HEK293 (cell line): ENCODE results near the gene SPIRE2.

ENCODE experiments used
- GLI4 ChIP-seq: fragments of 450-650 bp; formaldehyde crosslinking; IDR thresholded peaks from 2 replicates; pipeline ENCODE4 v1.5.1; 2016; ENCODE audit warnings: missing biosample characterization, missing genetic modification characterization
- HIC1 ChIP-seq: fragments of 450-650 bp; formaldehyde crosslinking; IDR thresholded peaks from 2 replicates; pipeline ENCODE4 v1.5.1; 2016; ENCODE audit warnings: missing biosample characterization, missing genetic modification characterization
- KLF7 ChIP-seq: fragments of 450-650 bp; formaldehyde crosslinking; IDR thresholded peaks from 2 replicates; pipeline ENCODE4 v1.5.1; 2016; ENCODE audit warnings: missing biosample characterization, missing genetic modification characterization, borderline replicate concordance
- OVOL3 ChIP-seq: fragments of 450-650 bp; formaldehyde crosslinking; IDR thresholded peaks from 2 replicates; pipeline ENCODE4 v1.5.1; 2016; ENCODE audit warnings: missing biosample characterization, missing genetic modification characterization
- REPIN1 ChIP-seq: fragments of 450-650 bp; formaldehyde crosslinking; IDR thresholded peaks from 2 replicates; pipeline ENCODE4 v1.5.1; 2017; ENCODE audit warnings: missing biosample characterization, missing genetic modification characterization, low read depth
- WT1 ChIP-seq: fragments of 450-650 bp; formaldehyde crosslinking; IDR thresholded peaks from 2 replicates; pipeline ENCODE4 v1.5.1; 2016; ENCODE audit warnings: missing biosample characterization, missing genetic modification characterization
- ZBTB1 ChIP-seq: fragments of 450-650 bp; formaldehyde crosslinking; IDR thresholded peaks from 2 replicates; pipeline ENCODE4 v1.5.1; 2016; ENCODE audit warnings: missing biosample characterization, missing genetic modification characterization
- ZEB2 ChIP-seq: fragments of 450-650 bp; formaldehyde crosslinking; IDR thresholded peaks from 2 replicates; pipeline ENCODE4 v1.5.1; 2016; ENCODE audit warnings: missing biosample characterization, missing genetic modification characterization
- ZNF133 ChIP-seq: fragments of 450-650 bp; formaldehyde crosslinking; IDR thresholded peaks from 2 replicates; pipeline ENCODE4 v1.5.1; 2016; ENCODE audit warnings: missing biosample characterization, missing genetic modification characterization
- ZNF18 ChIP-seq: fragments of 450-650 bp; formaldehyde crosslinking; IDR thresholded peaks from 2 replicates; pipeline ENCODE4 v1.5.1; 2016; ENCODE audit warnings: missing biosample characterization, missing genetic modification characterization
- ZNF184 ChIP-seq: fragments of 450-650 bp; IDR thresholded peaks from 2 replicates; pipeline ENCODE4 v1.5.1; 2018; ENCODE audit warnings: missing biosample characterization, mild to moderate bottlenecking, missing genetic modification characterization
- ZNF2 ChIP-seq: fragments of 450-650 bp; formaldehyde crosslinking; IDR thresholded peaks from 2 replicates; pipeline ENCODE4 v1.5.1; 2016; ENCODE audit warnings: missing biosample characterization, missing genetic modification characterization
- ZNF350 ChIP-seq: fragments of 450-650 bp; formaldehyde crosslinking; IDR thresholded peaks from 2 replicates; pipeline ENCODE4 v1.5.0; 2017; ENCODE audit warnings: missing biosample characterization, mild to moderate bottlenecking, missing genetic modification characterization
- ZNF354C ChIP-seq: fragments of 450-650 bp; formaldehyde crosslinking; IDR thresholded peaks from 2 replicates; pipeline ENCODE4 v1.5.1; 2016; ENCODE audit warnings: missing biosample characterization, missing genetic modification characterization, low read depth, borderline replicate concordance
- ZNF404 ChIP-seq: fragments of 450-650 bp; formaldehyde crosslinking; IDR thresholded peaks from 2 replicates; pipeline ENCODE4 v1.5.1; 2017; ENCODE audit warnings: missing biosample characterization, missing genetic modification characterization
- ZNF426 ChIP-seq: fragments of 450-650 bp; formaldehyde crosslinking; IDR thresholded peaks from 2 replicates; pipeline ENCODE4 v1.5.1; 2017; ENCODE audit warnings: missing biosample characterization, missing genetic modification characterization, mild to moderate bottlenecking, inconsistent platforms, moderate library complexity
- ZNF521 ChIP-seq: fragments of 450-650 bp; formaldehyde crosslinking; IDR thresholded peaks from 2 replicates; pipeline ENCODE4 v1.5.1; 2017; ENCODE audit warnings: missing biosample characterization, mild to moderate bottlenecking, missing genetic modification characterization
- ZNF530 ChIP-seq: fragments of 450-650 bp; formaldehyde crosslinking; IDR thresholded peaks from 2 replicates; pipeline ENCODE4 v1.5.1; 2016; ENCODE audit warnings: low read depth, missing biosample characterization, missing genetic modification characterization
- ZNF623 ChIP-seq: fragments of 450-650 bp; formaldehyde crosslinking; IDR thresholded peaks from 2 replicates; pipeline ENCODE4 v1.5.1; 2016; ENCODE audit warnings: missing biosample characterization, missing genetic modification characterization
- ZNF629 ChIP-seq: fragments of 450-650 bp; formaldehyde crosslinking; IDR thresholded peaks from 2 replicates; pipeline ENCODE4 v1.5.1; 2017; ENCODE audit warnings: missing biosample characterization, missing genetic modification characterization
- ZSCAN5A ChIP-seq: fragments of 450-650 bp; formaldehyde crosslinking; IDR thresholded peaks from 2 replicates; pipeline ENCODE4 v1.5.1; 2016; ENCODE audit warnings: missing biosample characterization, missing genetic modification characterization
- TF ChIP-seq, protein P1 (sequence below): fragments of 450-650 bp; formaldehyde crosslinking; IDR thresholded peaks from 2 replicates; pipeline ENCODE4 v1.5.1; 2016; ENCODE audit warnings: missing biosample characterization, missing genetic modification characterization, borderline replicate concordance
- TF ChIP-seq, protein P2 (sequence below): fragments of 450-650 bp; formaldehyde crosslinking; IDR thresholded peaks from 2 replicates; pipeline ENCODE4 v1.5.1; 2016; ENCODE audit warnings: missing biosample characterization, missing genetic modification characterization, low read depth
- TF ChIP-seq, protein P3 (sequence below): fragments of 450-650 bp; formaldehyde crosslinking; IDR thresholded peaks from 2 replicates; pipeline ENCODE4; 2016; ENCODE audit warnings: missing biosample characterization, missing genetic modification characterization

SPIRE2 gene

DNA sequence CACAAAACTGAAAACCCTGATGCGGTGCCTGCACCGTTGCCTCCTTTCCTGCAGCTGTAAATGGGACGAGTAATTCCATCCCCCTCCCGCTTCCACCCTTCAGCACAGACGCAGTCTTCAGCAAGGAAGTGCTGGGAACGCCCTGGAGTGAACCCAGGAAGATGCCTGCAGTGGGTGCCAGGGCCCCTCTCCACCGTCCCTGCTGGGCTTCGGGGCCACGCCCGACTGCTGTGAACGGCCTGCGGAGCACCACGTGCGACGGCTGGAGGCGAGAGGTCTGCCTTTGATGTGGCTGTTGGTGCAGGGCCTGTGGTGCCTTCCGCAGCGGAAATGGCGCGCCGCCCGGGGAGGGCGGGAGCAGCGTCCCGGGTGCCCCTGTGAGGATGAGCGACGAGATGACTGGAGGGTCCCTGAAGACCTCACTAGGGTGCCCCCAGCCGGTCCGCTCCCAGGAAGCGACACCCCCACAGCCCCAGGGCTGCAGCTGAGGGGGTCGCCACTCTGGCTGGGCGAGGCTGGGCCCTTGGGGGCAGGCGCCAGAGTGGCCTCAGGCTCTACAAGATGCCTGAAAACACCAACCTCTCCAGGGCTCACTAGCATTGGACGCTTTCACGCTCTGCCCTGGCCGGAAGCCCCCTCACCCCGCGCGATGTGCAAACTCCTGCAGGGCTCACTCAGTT lies 89.6 kb downstream of the SPIRE2 start (continued):
- TF ChIP-seq, protein P1, sequence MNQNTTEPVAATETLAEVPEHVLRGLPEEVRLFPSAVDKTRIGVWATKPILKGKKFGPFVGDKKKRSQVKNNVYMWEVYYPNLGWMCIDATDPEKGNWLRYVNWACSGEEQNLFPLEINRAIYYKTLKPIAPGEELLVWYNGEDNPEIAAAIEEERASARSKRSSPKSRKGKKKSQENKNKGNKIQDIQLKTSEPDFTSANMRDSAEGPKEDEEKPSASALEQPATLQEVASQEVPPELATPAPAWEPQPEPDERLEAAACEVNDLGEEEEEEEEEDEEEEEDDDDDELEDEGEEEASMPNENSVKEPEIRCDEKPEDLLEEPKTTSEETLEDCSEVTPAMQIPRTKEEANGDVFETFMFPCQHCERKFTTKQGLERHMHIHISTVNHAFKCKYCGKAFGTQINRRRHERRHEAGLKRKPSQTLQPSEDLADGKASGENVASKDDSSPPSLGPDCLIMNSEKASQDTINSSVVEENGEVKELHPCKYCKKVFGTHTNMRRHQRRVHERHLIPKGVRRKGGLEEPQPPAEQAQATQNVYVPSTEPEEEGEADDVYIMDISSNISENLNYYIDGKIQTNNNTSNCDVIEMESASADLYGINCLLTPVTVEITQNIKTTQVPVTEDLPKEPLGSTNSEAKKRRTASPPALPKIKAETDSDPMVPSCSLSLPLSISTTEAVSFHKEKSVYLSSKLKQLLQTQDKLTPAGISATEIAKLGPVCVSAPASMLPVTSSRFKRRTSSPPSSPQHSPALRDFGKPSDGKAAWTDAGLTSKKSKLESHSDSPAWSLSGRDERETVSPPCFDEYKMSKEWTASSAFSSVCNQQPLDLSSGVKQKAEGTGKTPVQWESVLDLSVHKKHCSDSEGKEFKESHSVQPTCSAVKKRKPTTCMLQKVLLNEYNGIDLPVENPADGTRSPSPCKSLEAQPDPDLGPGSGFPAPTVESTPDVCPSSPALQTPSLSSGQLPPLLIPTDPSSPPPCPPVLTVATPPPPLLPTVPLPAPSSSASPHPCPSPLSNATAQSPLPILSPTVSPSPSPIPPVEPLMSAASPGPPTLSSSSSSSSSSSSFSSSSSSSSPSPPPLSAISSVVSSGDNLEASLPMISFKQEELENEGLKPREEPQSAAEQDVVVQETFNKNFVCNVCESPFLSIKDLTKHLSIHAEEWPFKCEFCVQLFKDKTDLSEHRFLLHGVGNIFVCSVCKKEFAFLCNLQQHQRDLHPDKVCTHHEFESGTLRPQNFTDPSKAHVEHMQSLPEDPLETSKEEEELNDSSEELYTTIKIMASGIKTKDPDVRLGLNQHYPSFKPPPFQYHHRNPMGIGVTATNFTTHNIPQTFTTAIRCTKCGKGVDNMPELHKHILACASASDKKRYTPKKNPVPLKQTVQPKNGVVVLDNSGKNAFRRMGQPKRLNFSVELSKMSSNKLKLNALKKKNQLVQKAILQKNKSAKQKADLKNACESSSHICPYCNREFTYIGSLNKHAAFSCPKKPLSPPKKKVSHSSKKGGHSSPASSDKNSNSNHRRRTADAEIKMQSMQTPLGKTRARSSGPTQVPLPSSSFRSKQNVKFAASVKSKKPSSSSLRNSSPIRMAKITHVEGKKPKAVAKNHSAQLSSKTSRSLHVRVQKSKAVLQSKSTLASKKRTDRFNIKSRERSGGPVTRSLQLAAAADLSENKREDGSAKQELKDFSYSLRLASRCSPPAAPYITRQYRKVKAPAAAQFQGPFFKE = no peak
- TF ChIP-seq ZSCAN5A (tag by site-specific recombination) (0 out of 2 replicates have a peak, but pooled peaks have one; percentile 61), WT1 (tag by site-specific recombination) (peak; percentile 57; the same call in 1 of the 2 replicates), ZNF2 (tag by site-specific recombination) (peak; percentile 69; the same call in 1 of the 2 replicates), OVOL3 (tag by site-specific recombination) (no peak), KLF7 (tag by site-specific recombination) (peak; percentile 100), REPIN1 (tag by site-specific recombination) (no peak), ZNF521 (no peak), GLI4 (tag by site-specific recombination) (no peak), ZNF350 (no peak), ZNF530 (tag by site-specific recombination) (no peak), ZNF623 (tag by site-specific recombination) (0 out of 2 replicates have a peak, but pooled peaks have one; percentile 14), ZNF354C (tag by site-specific recombination) (no peak), ZBTB1 (tag by site-specific recombination) (no peak), ZNF426 (tag by site-specific recombination) (no peak), ZNF18 (tag by site-specific recombination) (peak; percentile 79), ZNF133 (no peak), ZNF629 (tag by site-specific recombination) (peak; percentile 72), ZNF184 (tag by site-specific recombination) (no peak), ZNF404 (tag by site-specific recombination) (no peak), ZEB2 (tag by site-specific recombination) (peak; percentile 87), HIC1 (tag by site-specific recombination) (peak; percentile 91)
- TF ChIP-seq, protein P2, sequence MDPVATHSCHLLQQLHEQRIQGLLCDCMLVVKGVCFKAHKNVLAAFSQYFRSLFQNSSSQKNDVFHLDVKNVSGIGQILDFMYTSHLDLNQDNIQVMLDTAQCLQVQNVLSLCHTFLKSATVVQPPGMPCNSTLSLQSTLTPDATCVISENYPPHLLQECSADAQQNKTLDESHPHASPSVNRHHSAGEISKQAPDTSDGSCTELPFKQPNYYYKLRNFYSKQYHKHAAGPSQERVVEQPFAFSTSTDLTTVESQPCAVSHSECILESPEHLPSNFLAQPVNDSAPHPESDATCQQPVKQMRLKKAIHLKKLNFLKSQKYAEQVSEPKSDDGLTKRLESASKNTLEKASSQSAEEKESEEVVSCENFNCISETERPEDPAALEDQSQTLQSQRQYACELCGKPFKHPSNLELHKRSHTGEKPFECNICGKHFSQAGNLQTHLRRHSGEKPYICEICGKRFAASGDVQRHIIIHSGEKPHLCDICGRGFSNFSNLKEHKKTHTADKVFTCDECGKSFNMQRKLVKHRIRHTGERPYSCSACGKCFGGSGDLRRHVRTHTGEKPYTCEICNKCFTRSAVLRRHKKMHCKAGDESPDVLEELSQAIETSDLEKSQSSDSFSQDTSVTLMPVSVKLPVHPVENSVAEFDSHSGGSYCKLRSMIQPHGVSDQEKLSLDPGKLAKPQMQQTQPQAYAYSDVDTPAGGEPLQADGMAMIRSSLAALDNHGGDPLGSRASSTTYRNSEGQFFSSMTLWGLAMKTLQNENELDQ (tag by site-specific recombination) = peak; percentile 40; the same call in 1 of the 2 replicates
- TF ChIP-seq, protein P3, sequence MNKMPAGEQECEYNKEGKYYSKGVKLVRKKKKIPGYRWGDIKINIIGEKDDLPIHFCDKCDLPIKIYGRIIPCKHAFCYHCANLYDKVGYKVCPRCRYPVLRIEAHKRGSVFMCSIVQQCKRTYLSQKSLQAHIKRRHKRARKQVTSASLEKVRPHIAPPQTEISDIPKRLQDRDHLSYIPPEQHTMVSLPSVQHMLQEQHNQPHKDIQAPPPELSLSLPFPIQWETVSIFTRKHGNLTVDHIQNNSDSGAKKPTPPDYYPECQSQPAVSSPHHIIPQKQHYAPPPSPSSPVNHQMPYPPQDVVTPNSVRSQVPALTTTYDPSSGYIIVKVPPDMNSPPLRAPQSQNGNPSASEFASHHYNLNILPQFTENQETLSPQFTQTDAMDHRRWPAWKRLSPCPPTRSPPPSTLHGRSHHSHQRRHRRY (tag by site-specific recombination) = no peak
